Fibroblast of skin of left quadriceps (primary cell): ENCODE data around the gene FRG2B.
"Not testable (repeated sequence)": the region's sequence is repeated elsewhere in the genome, so short reads cannot be mapped to it uniquely, and the experiment has no call there.

Experiments used
- DNase-seq, 2 experiments: peaks; one replicate each; pipeline ENCODE4 v3.0.0-alpha.2; 2013; ENCODE audit warnings: low read depth in 2 of 2

FRG2B gene

DNA sequence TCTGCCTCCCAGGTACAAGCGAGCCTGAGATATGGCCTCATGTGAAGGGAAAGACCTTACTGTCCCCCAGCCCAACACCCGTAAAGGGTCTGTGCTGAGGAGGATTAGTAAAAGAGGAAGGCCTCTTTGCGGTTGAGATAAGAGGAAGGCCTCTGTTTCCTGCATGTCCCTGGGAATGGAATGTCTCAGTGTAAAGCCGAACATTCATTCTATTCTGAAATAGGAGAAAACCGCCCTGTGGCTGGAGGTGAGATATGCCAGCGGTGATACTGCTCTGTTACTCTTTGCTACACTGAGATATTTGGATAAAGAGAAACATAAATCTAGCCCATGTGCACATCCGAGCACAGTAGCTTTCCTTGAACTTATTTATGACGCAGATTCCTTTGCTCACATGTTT lies 26.7 kb downstream of the FRG2B start:
- DNase-seq, result not testable (repeated sequence)

DNA sequence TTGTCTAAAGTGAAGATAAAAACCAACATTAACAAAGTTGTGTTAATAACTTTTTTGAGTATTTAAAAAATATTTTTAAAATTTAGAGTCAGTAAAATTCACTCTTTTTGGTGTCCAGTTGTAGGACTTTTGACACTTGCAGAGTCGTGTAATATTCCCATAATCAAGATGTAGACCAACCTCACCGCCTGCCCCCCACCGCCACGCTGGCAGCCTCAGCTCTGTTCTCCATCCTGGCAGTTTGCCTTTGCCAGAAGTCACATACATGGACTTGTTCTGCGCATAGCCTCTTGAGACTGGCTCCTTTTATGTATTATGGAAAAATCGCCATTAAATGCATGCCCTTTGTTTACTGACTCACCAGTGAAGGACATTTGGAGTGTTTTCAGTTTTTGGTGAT lies 33.9 kb downstream of the FRG2B start:
- DNase-seq, result no peak

DNA sequence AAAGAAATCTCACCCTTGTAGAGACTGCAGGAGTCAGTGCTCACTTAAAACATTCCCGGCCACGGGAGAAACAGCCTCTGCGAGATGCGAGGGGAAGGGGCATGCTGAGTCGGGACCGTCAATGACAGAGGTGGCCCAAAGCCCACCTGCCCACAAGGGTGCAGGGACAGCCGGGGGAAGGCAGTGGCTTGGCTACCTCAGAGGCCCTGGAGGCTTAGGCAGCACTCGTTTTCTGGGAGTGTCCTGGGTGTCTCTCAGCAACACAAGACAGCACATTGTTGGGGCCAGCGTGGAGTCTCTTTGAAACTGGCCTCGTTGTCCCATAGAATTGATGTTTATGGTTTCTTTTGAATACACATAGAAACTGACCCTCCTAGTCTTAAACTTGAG lies 35.6 kb downstream of the FRG2B start:
- DNase-seq, result no peak

DNA sequence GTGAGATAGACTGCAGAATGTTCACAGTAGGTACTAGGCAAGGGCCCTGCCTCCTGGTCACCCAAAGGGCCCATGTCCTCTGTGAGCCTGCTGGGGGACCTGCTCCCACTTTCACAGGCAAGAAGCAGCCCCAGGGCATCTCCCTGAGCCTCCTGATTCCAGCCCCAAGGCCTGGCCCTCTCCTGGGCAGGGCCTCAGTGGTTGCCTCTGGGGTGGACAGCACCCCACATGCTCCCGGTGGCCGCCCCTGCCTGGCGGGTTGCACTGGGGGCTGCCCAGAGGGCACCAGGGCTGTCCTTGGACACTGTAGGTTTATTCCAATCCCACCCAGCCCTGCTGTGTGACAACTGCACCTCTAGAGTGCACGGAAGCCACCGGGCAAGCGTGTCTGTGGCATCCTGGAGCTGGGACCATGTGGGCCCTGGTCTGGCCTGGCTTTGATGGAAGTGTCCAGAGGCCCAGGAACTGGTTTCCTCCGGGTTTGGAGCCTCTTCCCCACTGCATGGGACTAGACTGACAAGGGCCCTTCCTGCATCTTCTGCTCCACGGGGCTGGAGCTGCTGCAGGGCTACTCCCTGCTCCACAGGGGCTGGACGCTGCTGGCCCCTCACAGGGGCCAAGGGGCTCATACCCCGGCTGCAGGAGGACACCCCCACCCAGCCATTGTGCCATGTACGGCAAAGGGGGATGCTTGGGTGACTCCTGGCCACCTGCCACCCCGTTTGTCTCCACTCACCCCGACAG lies 36.2 kb downstream of the FRG2B start:
- no peak for DNase-seq

DNA sequence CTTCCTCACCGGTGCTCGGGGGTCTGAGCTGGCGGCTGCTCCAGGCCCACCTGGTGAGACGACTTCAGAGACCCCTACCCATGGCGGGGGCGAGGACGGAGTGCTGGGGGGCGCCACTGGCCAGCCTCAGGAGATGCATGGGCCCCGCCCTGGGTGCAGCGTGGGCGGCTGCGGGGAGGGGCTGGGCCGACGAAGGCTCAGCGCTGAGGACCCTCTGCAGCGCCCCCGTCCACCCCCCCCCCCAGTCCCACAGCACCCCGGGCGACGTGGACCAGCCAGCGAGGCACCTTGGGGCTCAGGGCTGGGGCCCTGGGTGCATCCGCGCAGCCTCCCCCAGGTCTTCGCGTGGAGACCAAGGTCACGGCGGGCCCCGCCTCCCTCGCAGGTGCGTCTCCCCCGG lies 49.6 kb downstream of the FRG2B start:
- not testable (repeated sequence) for DNase-seq
